ENCODE results near the gene PITPNC1.
"Not testable (repeated sequence)": the region's sequence is repeated elsewhere in the genome, so short reads cannot be mapped to it uniquely, and the experiment has no call there.

Gene PITPNC1

DNA sequence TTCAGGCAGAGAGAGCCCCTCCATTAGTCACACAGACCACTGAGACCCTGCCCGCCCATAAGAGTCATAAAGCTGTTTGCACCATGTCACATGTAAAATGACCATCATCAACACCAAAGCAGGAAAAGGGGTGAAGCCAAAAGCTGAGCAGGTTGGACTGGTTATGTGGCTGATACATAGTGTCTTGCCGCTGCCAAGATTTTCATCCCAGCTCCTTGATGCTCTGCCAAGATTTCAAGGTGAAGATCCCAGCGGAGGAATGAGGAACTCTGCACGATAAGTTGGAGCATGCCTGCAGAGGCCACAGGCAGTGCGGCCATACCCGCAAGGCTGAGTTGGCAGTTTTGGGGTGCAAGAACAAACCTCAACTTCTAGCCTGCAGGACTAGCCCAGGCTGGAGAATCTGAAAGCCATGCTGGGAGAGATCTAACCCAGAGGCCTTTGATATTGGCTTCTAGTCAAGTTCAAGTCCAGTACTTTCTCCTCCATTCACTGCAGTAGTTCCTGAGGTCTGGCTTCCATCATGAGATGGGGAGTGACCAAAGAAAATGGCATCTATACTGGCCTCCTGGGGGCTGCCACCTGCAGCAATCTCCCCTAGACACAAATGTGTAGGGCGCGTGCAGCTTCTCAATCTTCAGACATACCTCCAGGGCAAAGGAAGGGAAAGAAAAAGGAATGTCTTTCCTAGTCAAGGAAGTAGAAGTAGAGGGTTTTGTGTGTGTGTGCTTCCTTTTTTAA is 261.0 kb downstream of the PITPNC1 start:
- DNase-seq (ENCODE audit: low read depth in 2 of 3, low spot score in 1 of 3): no peak

DNA sequence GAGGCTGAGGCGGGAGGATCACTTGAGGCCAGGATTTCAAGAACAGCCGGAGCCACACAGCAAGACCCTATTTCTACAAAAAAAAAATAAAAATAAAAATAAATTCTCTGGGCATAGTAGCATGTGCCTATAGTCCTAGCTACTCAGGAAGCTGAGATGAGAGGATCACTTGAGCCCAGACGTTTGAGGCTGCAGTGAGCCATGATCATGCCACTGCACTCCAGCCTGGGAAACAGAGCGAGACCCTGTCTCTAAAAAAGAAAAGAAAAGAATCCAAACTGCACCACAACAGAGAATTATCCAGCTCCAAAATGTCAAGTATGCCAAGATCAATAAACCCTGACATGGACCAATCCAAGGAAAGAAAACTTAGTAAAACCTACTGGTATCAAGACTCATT is 261.8 kb downstream of the PITPNC1 start:
- DNase-seq (ENCODE audit: low read depth in 2 of 3, low spot score in 1 of 3): no peak

GRCh38 chr17:67639555-67639954 is 262.5 kb downstream of the PITPNC1 start:
- no peak for DNase-seq (ENCODE audit: low read depth in 2 of 3, low spot score in 1 of 3)

DNA sequence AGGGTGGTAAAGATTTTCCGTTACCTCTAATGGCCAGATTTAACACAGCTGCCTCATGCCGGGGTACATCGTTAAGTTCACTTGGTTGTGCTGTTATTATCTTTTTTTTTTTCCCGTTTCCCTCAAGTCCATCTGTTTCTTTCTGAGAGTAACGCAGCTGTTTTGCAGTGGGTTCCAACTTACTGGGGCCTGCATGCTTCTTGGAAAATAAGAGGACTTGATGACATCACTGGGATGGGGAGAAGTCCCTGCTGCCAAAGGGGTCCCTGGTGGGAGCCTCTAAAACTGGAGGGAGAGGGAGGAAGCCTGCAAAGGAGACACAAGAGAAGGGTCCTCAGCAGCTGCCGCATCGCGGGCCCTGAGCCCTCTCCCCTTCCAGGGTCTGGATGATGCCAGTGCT is 262.9 kb downstream of the PITPNC1 start:
- no peak for DNase-seq (ENCODE audit: low read depth in 2 of 3, low spot score in 1 of 3)

DNA sequence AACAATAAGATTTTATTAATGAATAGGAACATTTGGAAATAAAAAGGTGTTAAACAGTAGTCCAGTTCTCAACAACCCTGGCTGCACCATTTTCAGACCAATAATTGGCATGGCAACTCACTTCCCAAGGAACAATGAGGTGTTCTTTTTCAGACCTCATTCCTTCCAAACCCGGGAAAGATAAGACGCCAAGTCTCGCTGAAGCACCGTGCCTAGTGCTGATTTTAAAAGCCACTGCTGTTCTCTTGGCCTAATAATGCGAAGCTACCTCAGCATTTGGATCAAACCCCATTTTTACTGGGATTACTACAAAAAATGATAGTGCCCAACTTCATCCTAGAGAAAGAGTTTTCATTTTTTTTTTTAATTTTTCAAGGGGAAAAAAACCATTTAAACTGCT is 265.4 kb downstream of the PITPNC1 start:
- no peak for DNase-seq (ENCODE audit: low read depth in 2 of 3, low spot score in 1 of 3)

DNA sequence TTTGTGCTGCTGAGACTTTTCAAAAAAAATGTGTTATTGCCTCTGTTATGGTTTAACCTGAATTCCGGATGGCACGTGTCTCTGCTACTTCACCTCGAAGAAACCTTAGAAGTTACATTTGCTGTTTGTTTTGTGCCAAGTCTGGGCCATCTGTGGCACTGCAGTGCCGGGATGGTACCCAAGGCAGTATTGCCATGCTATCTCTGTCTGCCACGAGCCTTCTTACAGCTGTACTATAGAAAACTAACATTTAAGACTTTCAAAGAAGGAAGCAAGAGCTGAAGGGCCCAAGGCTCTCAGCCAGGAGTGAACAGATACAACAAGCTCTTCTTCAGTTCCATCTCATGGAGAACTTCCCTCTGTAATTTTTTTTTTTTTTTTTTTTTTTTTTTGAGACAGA is 267.0 kb downstream of the PITPNC1 start:
- DNase-seq (ENCODE audit: low read depth in 2 of 3, low spot score in 1 of 3): no peak

- not testable (repeated sequence) for DNase-seq (ENCODE audit: low read depth in 2 of 3, low spot score in 1 of 3)
These were observed 268.1 kb downstream of the PITPNC1 start for GRCh38 chr17:67645195-67645594.

DNA sequence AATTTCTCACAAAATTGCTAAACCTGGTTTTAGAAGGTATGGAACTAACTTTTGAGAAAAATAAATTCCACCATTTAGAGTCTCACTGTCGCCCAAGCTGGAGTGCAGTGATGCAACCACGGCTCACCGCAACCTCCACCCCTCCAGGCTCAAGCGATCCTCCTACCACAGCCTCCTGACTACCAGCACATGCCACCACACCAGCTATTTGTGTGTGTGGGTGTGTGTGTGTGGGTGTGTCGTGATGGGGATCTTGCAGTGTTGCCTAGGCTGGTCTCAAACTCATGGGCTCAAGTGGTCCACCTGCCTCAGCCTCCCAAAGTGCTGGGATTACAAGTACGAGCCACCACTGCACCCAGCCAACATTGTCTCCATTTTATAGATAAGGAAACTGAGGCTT is 269.4 kb downstream of the PITPNC1 start:
- no peak for DNase-seq (ENCODE audit: low read depth in 2 of 3, low spot score in 1 of 3)

GRCh38 chr17:67647482-67647881 is 270.4 kb downstream of the PITPNC1 start:
- no peak for DNase-seq (ENCODE audit: low read depth in 2 of 3, low spot score in 1 of 3)

DNA sequence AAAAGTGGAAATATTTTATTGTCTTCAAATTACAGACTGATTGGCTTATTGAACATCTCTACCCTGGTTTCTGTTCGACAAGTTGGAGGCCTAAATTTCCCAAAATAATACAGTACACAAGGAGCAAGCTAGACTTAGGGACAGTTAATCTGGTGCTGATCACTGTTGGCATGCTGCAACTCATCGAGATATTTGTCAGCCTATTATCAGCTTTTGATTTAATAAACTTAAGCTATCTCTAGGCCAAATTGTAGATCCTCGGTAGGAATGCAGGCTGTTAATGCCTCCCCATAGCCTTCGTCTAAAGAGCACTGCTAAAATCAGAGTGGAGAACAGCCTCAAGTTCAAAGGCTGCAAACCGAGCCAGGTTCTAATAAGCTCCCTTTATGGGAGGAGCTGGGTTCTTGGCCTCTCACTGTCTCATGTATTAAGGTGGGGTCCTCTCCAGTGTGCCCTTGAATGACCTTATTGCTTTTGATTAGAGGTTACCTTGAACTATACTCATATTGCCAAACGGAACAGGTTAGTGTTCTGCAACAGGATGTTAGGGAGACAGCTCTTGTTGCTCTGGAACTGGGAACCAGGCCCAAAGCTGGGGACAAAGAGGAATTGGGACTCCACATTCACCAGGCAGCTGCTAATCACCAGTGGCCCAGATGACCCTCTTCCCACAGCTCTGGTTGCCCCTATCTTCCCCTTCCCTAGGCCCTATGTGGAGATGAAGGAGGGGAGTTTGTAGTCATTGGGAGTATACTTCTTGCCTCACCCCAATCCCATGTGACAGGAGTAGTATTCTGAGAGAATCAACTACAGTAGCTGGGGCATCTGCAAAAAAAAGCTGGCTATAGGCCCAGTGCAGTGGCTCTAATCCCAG is 271.2 kb downstream of the PITPNC1 start:
- DNase-seq (ENCODE audit: low read depth in 2 of 3, low spot score in 1 of 3): no peak

DNA sequence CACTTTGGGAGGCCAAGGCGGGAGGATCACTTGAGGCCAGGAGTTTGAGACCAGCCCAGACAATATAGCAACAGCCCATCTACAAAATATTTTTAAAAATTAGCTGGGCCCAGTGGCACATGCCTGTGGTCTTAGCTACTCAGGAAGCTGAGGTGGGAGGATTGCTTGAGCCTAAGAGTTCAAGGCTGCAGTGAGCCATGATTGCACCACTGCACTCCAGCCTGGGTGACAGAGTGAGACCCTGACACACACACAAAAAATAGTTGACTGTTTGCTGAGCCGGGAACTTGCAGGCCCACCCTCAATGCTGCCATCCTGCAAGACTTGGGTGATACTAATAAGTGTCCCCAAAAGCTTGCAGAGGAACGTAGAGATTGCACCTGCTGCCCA is 271.8 kb downstream of the PITPNC1 start:
- DNase-seq (ENCODE audit: low read depth in 2 of 3, low spot score in 1 of 3): not testable (repeated sequence)

DNA sequence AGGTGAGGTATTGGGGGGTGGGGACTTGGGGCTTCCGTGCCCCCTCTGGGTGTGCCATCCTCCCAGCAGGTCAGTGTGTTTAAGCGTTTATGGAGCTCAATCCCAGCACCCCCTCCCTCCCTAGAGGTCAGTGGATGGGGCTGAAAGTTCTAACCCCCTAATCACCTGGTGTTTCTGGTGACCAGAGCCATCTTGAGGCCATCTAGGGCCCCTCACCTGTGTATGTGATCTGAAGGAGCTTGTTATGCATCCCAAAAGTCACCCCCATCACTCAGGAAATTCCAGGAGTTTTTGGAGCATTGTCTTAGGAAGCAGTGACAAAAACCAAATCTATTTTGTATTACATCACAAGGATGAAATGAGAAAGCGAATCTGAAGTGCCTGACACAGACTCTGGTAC is 272.8 kb downstream of the PITPNC1 start:
- DNase-seq (ENCODE audit: low read depth in 2 of 3, low spot score in 1 of 3): no peak

GRCh38 chr17:67651218-67651579 is 274.1 kb downstream of the PITPNC1 start:
- not testable (repeated sequence) for DNase-seq (ENCODE audit: low read depth in 2 of 3, low spot score in 1 of 3)

- no peak for DNase-seq (ENCODE audit: low read depth in 2 of 3, low spot score in 1 of 3)
These were observed 275.4 kb downstream of the PITPNC1 start for GRCh38 chr17:67652433-67652832.

GRCh38 chr17:67655478-67656148 is 278.5 kb downstream of the PITPNC1 start:
- no peak for DNase-seq (ENCODE audit: low read depth in 2 of 3, low spot score in 1 of 3)

DNA sequence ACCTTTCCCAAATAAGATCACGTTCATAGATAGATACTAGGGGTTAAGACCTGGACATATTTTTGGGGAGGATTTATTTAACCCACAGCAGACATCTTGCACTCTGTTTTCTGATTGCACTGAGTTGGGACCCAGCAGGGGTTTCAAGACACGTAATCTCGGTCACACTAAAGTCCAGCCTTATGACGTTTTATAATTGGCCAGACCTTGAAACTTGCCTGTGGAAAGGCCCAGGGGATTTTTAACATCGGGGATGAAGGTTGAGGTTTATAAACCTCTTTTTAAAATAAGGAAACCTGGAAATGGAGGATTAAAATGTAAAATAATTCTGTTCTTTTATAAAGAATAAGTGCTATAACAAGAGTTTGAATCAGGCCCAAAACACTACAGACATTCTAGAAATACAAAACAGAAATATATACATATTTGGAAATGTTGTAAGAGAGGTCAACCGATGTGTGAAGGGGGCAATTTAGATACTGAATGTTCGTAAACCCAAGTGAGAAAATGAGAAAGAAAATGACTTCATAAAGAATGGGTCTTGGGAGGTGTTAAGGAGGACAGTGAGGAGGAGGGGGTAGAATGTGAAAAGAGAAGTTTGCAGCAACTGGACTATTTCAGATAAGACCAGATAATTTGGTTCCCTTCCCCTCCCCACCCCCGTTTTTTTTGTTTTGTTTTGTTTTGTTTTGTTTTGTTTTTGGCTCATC is 279.6 kb downstream of the PITPNC1 start:
- no peak for DNase-seq (ENCODE audit: low read depth in 2 of 3, low spot score in 1 of 3)

DNA sequence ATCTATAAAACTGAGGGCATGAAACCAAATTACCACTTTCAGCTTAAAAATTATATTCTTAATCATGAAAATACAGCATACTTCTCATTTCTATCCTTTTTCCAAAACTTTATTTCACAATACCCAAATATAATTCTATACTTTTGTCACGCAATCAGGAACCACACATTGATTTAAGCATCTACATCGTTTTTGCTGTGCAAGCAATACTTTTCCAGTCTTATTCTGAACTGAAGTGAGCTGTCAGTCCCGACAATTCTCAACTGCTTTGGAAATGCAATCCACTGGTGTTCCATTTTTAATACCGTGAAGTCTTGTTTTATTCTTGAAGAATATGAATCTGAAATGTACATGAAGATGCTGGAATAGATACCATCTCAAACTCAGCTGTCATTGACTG is 280.5 kb downstream of the PITPNC1 start:
- no peak for DNase-seq (ENCODE audit: low read depth in 2 of 3, low spot score in 1 of 3)

GRCh38 chr17:67658265-67658664 is 281.2 kb downstream of the PITPNC1 start:
- DNase-seq (ENCODE audit: low read depth in 2 of 3, low spot score in 1 of 3): no peak

DNA sequence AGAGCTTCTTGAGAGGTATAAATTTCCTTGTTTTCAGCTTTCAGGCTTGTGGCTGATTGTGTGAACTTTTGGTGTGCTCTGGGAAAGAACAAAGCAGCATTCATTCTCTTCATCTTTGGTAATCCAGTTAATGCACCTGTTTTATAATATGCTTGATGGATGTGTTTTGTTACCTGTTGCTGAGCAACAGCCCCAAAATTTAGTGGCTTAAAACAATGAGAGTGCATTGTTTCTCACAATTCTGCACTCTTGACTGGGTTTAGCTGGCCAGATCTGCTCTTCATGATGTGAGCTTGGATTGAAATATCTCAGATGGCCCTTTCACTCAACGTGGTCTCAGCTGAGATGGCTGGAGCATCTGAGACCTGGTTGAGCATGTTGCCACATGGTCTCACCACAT is 281.9 kb downstream of the PITPNC1 start:
- DNase-seq (ENCODE audit: low read depth in 2 of 3, low spot score in 1 of 3): no peak

DNA sequence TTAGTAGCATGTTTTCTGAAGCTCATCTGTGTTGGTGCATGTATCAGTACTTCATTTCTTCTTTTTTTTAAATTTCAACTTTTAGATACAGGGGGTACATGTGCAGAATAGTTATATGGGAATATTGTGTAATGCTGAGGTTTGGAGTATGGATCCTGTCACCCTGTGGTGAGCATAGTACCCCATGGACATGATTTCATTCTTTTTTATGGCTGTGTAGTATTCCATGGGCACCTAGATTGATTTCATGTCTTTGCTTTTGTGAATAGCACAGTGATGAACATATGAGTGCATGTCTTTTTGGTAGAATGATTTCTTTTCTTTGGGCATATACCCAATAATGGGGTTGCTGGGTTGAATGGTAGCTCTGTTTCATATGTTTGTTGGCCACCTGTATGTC is 285.6 kb downstream of the PITPNC1 start:
- no peak for DNase-seq (ENCODE audit: low read depth in 2 of 3, low spot score in 1 of 3)

DNA sequence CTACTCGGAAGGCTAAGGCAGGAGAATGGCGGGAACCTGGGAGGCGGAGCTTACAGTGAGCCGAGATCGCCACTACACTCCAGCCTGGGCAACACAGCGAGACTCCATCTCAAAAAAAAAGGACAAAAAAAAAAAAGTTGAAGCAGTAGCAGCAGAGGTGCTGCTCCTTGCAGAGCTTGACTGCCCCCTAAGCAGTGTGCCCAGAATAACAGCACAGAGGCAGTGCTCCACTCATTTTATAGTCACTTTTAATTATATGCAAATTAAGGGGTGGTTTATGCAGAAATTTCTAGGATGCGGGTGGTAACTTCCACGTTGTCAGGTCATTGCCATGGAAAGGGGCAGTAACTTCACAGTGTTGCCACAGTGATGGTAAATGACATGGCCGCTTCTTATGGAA is 286.4 kb downstream of the PITPNC1 start:
- no peak for DNase-seq (ENCODE audit: low read depth in 2 of 3, low spot score in 1 of 3)

Measured in stimulated activated CD4-positive, alpha-beta T cell treated with anti-CD3 and anti-CD28 coated beads, Interleukin-12 subunit alpha, Interleukin-12 subunit beta, amount 100 ng/mL, for 48 hours (primary cell).